ENCODE results near the gene PLCXD3.
"Not testable (repeated sequence)": the region's sequence is repeated elsewhere in the genome, so short reads cannot be mapped to it uniquely, and the experiment has no call there.

PLCXD3 gene

DNA sequence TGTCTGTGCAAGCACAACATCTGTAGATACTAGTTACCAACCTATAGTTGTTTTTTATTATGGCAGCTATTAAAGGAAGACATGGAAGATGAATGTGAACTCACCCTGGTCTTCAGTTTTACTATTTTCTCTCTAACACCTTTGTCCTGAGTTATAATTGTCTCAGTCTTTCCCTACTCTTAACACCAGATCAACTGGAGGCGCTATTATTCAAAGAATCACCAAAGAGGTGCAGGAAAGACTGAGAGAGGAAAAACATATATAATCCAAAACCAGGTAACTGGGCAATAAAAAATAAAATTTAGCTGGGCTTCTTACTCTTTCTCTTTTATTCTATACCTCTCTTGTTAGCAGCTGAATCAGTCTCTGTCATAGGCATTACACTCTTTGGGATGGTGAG lies 162.8 kb downstream of the PLCXD3 start:
- no peak for DNase-seq (ENCODE audit: low spot score)

DNA sequence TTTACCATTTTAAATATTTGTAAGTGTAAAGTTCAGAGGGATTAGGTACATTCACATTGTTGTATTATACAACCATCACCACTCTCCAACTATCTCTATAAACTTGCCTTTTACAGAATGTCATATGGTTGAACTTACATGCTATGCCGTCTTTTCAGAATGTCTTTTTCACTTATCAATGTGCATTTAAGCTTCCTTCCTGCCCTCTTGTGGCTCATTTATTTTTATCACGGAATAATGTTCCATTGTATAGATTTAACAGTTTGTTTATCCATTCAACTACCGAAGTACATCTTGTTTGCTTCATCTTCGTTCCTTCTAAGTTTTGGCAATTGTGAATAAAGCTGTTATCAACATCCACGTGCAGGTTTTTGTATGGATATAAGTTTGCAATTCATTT lies 163.8 kb downstream of the PLCXD3 start:
- DNase-seq (ENCODE audit: low spot score), result no peak

DNA sequence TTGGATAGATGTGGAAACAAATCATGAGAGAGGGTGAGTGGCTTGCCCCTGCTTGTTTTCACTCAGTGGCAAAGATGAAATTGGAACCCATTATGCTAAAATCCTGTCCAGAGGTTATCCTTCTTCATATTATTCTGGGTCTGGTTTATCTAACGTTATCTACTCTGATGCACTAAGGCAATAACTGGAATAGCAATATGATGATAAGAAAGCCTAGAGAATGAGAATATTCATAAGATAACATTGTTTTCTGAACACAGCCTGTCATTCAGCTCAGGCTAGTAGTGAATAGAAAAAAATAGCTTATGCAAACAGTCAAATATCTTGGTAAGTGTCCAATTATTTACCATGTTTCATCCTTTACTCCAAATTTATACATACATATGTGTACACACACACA lies 165.1 kb downstream of the PLCXD3 start:
- DNase-seq (ENCODE audit: low spot score), result no peak

DNA sequence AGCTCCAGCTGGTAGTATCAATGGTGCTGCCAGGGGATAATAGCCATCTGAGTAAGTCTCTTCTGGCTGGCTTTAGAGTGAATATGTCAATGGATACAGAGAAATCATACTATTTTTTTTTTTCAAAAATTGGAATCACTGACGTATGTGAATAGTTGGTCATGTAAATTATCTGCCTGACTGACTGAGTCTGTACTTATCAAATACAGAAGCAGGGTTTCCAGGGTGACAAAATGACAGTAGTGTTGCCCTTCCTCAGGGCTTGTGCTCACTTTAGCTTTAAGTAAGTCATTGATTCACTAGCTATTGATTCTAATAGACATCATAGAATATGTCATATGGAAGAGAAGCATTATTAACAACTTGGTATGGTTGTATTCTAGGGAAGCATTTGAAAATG lies 171.1 kb downstream of the PLCXD3 start:
- DNase-seq (ENCODE audit: low spot score), result no peak

DNA sequence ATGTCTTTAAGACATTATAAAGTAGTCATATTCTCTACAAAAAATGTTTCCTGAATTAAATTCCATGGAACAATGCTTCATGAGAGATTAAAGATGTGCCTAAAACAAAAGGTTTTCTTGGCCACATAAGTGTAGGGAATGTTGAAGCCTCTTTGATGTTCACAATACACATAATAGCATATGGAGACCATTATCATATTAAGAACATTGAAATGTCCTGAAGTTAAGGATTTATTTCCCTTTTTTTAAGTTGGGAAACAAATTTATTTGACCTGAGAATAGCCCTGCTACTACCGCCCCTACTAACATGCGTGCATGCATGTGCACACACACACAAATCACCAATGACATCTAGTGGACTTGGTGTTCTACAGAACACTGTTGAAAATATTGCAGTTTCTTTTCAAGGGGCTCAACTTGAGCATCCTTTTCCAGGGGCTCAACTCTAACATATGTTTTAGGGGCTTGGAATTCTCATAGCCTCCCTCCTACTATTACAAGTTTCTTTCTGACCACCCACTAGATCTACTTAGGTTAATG lies 172.2 kb downstream of the PLCXD3 start:
- no peak for DNase-seq (ENCODE audit: low spot score)

DNA sequence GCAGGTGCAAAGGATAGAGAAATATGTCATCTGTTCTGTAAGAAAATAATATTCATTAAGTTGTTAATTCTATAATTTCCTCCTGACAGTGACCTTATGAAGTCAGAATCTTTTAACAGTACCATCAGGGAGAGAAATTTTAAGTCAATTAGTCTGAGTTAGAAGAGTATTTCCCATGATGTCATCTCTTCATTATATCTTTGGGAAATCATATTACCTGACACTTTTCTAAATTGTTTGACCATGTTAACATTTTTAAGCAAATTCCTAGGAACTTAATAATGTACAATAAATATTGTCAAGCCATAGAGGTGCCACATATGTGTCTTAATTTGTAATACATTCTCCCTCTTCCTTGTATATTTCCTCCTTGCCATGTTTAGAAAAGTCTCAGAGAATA lies 172.7 kb downstream of the PLCXD3 start:
- no peak for DNase-seq (ENCODE audit: low spot score)

- no peak for DNase-seq (ENCODE audit: low spot score)
These were observed 173.2 kb downstream of the PLCXD3 start for GRCh38 chr5:41337216-41337615.

DNA sequence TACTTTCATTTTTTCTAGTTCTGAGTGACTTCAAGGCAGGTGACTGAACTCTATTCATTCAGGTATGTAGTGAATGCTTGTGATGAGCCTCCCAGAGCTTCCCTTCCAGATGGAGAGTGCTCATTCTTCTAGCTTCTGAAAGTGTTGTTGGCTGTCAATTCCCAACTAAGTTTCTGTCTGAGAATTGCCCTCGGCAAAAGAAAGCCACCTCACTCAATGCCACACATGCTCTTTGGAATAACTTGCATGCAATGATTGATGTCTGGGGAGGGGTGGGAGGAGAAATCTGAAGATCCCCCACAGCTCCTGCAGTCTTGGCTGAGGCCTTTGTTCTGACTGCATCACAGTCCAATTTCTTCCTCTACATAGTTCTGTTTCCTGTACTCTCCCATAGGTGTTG lies 173.9 kb downstream of the PLCXD3 start:
- no peak for DNase-seq (ENCODE audit: low spot score)

DNA sequence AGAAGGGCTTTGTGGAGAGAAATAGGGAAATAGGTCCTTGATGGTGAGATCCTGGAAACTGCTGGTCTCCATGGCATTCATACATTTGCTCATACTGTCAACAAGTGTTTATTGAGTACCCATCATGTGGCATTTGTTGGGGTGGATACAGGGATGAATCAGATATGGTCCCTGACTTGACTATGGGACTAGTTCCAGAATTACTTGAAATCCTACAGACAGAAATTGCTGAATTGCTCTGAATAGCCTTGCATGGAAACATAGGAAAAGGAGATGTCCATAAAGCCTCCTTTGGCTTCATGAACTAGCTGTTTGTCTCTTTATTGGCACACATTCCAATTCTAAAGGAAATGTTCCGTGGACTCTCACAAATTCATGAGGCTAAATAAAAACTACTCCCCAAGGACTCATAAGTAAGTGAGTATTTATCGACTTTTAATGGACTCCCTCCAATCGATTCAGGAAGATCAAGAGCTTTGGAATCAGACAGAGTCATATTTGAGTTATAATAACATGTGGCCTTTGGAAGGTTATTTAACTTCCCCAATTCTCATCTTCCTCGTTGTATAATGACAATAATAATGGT lies 174.7 kb downstream of the PLCXD3 start:
- no peak for DNase-seq (ENCODE audit: low spot score)

DNA sequence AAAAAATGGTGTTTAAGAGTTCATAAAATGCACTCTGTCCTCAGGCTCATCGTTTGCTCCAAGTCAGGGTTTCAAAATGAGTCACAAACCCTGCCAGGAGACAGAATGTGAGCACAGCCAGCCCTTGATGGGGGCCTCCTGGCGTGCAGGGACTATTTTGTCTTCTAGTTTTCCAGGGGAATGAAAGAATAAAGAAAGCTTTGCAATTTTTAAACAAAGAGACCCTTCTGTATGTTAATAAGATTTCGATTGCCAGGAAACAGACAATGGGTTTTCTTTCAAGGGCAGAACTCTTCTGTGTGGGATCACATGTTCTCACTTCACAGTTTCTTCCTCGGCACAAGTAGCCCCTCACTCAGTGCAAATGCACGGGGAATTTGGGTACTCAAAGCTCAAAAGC lies 175.6 kb downstream of the PLCXD3 start:
- DNase-seq (ENCODE audit: low spot score), result no peak

DNA sequence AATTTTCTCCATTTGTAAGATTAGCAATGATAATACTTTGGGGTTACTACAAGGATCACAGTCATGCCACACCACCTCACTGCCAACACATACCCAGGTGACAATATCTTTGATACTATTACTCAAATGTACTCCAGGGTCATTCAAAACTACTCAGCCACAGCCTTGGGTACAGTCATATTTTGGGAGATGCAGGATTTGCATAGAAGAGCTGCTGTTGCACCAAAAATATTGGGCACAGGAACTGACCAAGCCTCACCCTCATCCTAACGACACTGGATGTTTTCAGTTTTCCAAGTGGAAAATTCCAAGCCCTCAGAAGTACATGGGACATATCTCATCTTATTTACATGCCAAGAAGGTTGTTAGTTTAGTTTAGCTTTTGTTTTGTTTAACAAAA lies 176.2 kb downstream of the PLCXD3 start:
- no peak for DNase-seq (ENCODE audit: low spot score)

DNA sequence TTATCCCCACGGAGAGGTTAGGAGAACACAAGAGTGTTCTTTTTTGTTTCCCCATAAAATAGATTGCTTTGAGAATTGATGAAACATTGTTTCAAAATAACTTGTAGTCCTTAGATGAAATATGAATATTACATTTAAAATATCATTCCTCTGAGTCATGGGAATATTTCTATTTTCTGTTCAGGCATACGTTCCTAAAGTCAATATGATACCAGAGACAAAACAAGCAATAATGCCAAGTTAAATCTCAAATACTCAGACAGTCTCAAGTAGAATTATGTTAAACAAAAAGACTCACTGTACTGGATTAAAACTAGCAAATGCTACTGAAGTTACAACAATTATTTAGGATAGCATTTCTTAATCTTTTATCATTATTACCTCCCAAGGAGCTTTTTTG lies 185.3 kb downstream of the PLCXD3 start:
- no peak for DNase-seq (ENCODE audit: low spot score)

DNA sequence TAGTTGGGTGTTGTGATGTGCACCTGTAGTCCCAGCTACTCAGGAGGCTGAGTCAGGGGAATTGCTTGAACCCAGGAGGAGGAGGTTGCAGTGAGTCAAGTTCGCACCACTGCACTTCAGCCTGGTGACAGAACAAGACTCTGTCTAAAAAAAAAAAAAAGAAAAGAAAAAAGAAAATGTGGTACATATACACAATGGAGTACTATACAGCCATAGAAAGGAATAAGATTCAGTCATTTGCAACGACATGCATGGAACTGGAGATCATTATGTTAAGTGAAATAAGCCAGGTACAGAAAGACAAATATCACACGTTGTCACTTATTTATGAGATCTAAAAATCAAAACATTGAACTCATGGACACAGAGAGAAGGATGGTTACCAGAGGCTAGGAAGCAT lies 187.6 kb downstream of the PLCXD3 start:
- not testable (repeated sequence) for DNase-seq (ENCODE audit: low spot score)

DNA sequence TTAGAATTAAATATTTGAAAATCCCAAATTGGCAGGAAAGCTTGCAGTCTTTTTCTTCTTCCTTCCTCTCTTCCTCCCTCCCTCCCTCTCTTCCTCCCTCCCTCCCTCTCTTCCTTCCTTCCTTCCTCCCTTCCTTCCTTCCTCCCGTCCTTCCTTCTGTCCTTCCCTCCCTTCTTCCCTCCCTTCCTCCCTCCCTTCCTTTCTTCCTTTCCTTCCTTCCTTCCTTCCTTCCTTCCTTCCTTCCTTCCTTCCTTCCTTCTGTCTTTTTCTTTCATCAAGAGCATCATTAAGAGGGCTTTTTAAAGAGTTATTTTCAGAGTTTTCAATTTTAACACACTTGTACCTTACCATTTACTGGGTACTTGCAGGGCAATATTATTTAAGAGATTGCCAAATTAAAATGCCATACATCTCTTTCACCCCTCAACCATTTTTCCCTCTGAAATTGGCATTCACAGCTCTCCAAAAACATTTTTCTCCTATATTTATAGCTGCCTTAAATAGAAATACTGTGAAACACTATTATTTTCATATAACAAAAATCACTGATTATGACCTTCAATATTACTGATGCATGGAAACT lies 197.8 kb downstream of the PLCXD3 start:
- no peak for DNase-seq (ENCODE audit: low spot score)

DNA sequence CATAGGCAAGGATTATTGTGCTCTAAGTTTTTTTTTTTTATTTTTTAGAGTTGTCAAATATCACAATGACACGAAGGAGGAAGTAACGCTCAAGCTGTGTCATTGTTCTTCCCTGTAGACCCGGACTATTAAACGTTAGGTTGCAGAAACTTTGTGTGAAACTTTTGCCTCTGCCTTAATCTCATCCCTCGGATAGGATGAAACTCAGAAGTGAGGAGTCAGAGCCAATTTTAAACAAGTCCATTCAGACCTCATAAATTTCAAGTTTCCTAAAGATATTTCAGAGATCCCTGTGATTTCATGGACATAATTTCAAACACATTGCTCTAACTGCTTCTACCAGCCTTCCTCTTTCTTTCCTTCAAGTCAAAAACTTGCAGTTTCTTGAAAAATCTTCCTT lies 198.3 kb downstream of the PLCXD3 start:
- DNase-seq (ENCODE audit: low spot score), result no peak

GRCh38 chr5:41309275-41309674 lies 201.1 kb downstream of the PLCXD3 start:
- no peak for DNase-seq (ENCODE audit: low spot score)

DNA sequence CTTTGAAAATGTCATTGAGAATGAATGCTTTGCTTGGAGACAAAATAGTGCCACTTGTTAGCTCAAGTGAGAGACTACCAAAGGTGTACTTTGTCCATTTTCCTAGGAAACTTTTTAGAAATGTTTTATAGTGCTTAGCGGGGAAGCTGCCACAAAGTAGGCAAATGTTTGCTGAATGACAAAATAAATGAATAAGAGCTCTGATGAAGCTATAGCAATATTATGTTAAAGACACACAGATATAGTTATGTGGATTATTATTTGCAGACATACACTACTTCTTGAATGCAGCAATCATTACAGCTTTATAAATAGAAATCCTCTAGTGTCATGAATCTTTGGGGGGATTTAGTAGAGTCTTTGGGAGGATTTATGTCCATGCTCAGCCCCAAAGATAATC lies 204.4 kb downstream of the PLCXD3 start:
- DNase-seq (ENCODE audit: low spot score), result no peak

DNA sequence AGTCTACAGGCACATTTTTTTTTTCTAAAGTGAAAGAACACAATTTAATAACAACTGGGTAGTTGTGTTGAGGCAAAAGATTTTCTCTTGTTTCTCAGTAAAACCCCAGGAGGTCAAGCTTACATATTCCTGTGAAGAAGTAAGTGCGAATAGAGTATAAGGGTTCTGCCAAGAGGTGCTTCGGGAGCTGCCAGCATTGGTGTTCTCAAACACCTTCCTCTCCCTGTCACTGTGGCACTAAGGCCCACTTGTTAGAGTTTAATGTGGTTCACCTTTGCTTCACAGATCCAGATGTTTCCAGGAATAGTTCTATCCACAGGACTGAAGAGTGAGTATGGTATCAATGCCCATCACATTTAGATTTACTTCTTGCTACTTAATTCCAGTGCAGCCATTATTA lies 205.3 kb downstream of the PLCXD3 start:
- DNase-seq (ENCODE audit: low spot score), result no peak

DNA sequence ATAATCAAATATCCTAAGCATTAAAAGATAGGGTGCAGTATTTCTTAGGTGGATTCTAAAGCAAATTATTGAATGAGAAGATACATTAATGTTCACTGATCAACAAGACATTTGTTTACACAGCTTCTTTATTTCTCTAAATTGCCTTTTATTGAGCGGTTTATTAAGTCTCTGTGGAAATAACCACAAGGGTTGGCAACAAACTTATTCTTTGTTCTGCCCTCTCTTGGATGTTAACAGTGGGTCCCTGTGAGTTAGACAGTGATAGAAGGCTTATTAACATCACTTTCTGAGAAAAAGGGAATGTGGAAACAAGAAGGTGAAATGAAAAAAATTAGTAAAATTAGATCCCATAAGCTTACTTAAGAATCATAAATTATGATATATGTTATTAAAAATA lies 214.3 kb downstream of the PLCXD3 start:
- no peak for DNase-seq (ENCODE audit: low spot score)

DNA sequence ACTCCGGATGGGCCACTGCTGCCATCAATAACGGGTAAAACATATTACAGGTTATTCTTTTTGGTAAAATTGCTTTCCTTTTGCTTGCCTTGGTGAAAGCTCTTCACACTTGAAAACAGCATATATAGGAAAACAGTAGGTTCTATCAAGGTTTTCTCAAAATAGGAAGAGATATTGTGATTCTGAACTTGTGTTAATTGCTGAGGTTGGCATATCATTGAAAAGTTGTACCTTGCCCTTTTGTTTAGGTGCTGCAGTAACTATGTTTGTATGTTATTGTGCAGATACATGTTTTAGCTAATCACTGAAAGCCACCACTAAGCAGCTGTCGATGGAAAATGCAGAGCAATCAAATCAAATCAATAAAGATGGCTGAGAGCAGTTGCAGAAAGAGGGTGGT lies 219.1 kb downstream of the PLCXD3 start:
- no peak for DNase-seq (ENCODE audit: low spot score)

DNA sequence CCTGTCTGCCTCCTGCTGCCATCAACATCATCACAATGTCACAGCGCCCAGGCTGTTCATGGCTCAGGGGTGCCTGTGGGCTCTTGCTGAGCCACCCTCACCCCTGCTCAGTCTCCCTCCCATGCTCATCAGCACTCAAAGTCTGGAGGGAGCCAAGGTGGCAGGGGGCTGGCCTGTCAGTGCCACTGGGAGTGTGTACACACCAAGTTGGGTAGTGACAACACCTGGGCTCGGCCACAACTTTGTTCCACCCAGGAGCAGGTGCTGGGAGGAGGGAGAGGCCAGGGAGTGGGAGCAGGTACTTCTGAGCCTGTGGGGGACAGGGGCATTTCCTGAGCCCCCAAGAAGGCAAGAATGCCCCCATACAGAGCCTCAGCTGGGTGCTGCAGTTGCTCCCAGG lies 219.6 kb downstream of the PLCXD3 start:
- no peak for DNase-seq (ENCODE audit: low spot score)

GRCh38 chr5:41289970-41290464 lies 220.4 kb downstream of the PLCXD3 start:
- DNase-seq (ENCODE audit: low spot score), result no peak

GRCh38 chr5:41286696-41287095 lies 223.7 kb downstream of the PLCXD3 start:
- no peak for DNase-seq (ENCODE audit: low spot score)

- no peak for DNase-seq (ENCODE audit: low spot score)
These were observed 224.2 kb downstream of the PLCXD3 start for GRCh38 chr5:41286165-41286564.
